Activated CD8-positive, alpha-beta memory T cell treated with anti-CD3 and anti-CD28 coated beads, Interleukin-2, amount 50 U/mL, for 24 hours (primary cell): Measurements from ENCODE around the gene SHANK2.
"Not testable (repeated sequence)": the region's sequence is repeated elsewhere in the genome, so short reads cannot be mapped to it uniquely, and the experiment has no call there.

ENCODE experiments used
- DNase-seq: peaks from one replicate; pipeline ENCODE4 v3.0.0-alpha.2; 2020; ENCODE audit errors: extremely low read depth

Gene SHANK2

DNA sequence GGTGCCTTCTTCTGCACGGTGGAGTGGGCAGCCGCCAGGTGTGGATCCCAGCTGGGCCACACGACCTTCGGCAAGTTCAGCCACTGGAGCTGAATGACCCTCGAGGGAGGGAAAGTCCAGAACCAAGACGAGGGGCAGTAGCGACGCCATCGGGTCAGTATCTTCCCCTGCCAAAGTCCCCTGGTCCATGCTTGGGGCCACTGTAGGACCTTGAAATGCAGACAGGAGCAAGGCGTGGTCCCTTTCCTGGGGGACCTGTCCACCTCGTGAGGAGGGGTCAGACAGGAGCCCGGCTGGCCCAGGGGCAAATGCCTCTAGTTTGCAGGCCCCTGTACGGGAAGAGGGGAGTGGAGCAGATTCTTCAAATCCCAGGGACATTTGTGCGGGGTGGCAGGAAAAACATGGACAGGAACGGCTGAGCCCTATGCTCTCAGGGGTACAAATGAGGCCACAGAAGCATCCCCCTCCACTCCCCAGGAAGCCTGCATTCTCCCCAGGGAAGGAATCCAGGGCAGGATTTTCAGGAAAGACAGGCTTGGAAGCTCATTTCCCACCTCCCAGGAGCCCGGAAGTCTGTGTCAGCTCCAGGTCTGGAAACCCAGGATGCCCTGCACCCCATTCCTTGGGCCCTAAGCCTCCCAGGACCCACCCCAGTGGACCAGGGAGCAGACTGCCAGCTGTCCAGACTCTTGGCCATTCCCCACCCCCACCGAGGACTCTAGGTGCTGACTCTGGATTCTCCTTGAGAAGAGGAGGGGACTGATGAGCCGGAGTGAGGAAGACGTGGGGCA is 6.6 kb downstream of the SHANK2 start:
- DNase-seq = no peak

DNA sequence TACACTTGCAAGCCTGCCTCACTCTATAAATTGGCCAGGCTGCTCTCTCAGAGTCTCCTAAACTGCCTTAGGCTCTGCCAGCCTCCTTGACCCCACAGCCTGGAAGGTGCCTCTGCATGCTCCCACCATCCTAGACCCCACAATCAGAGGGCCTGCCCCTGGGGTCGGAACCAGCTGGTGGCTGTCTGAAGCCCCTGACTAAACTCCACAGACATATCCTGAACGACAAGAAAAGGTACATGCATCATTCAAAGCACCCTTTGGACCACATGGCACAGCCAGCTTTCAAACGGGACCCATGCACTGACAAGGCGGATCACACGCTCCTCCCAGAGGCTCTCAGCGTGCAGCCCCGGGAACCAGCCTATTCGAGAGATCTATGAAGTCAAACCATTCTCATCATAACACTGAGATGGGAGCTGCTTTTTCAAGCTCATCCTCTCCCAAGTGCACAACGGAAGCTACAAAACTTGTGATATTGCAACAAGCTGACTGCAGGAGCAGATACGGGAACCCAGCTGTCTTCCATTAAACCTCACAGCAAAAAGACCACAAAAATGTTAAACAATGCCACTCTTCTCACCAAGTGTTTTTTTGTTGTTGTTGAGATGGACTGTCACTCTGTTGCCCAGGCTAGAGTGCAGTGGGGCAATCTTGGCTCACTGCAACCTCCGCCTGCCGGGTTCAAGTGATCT is 8.1 kb downstream of the SHANK2 start:
- DNase-seq = no peak

DNA sequence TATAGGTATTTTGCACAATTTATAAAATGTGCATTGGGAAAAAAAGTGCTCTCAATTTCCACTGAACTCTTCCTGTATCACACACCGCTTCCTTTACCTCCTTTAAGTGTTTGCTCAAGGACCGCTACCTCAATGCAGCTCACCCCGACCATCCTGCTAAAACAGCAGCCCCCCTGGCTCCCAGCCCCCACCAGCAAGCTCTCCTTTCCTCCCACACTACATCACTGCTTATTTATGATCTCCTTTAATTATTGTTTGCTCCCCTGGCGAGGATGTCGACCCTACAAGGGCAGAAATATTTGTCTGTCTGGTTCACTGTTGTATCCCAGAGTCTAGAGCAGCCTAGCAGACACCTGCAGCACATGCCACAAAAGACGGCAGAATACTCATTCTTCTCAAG is 10.0 kb downstream of the SHANK2 start:
- DNase-seq = no peak

DNA sequence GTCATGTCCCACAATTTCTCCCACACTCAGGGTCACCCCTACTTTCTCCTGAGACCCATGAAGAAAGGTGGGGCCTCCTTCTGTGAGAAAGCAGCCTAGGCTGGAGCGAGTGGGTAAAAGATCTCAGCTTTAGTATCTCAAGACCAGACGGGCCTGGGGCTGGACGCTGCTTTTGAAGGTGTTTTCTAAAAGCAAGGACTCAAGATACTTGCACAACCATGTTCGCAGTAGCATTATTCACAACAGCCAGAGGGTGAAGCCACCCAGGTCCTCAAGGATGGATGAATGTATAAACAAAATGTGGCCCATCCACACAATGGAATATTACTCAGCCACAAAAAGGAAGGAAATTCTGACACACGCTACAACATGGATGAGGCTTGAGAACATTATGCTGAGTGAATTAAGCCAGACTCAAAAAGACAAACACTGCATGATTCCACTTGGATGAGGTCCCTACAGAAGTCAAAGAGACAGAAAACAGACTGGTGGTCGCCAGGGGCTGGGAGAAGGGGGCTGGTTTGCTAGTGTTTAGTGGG is 10.6 kb downstream of the SHANK2 start:
- DNase-seq = no peak

DNA sequence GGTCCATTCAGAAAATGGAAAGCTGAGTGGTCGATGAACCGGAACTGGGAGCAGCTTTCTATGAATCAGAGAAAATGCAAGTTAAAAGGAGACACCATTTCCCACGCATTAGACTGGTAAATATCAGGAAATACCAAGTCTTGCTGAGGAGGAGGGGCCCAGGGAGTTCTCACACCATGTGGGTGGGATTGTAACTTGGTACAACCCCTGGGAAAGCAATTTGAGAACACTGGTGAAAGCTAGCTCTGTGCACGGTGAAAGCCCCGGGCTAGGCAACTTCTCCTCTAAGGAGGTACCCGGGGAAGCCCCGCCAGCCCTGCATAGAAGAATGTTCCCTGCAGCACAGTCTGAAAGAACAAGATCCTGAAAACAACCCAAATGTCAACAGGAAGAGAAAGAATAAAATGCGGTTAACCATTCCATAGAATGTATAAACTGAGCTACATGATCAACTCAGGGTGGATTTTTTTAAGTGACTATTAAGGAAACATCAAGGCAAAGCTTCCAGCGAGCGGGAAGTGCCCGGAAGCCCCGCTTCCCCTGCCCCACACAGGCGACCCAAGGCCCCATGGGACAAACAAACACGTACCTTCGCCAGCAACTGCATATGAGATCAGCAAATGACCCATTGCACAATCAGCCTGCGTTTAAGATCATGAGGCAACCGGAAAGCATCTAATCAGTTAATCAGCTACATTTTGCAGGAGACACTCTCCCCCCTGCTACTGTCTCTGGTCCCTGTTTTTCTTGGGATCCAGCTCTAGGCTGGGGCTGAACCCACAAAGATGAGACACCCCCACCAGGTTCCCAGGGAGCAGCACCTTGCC is 11.3 kb downstream of the SHANK2 start:
- DNase-seq = no peak

DNA sequence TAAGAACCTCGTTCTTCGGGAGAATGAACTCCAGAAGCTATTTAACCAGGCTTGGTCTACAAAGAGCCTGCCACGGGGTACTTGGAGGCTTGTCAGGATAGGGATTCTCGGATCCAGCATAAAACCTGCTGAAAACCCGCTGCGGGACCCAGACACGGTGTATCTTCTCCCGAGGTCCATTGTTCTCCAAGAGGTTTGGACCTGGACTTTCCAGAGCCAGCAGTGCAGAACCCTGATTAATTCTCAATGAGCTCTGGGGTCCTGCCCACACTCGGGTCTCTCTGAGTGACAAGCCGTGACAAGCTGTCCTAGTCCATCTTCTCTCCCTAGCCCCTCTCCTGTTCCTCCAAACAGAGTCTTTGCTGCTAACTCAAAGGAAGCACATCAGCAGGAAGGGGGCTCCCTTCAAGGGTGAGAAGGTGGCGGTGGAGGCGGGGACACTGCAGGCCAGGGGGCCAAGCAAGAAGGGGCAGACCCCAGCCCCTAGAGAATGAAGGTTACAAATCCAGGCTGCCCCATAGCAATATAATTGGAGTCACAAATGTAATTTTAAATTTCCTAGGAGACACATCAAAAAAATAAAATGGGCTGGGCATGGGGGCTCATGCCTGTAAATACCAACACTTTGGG is 12.2 kb downstream of the SHANK2 start:
- no peak for DNase-seq

DNA sequence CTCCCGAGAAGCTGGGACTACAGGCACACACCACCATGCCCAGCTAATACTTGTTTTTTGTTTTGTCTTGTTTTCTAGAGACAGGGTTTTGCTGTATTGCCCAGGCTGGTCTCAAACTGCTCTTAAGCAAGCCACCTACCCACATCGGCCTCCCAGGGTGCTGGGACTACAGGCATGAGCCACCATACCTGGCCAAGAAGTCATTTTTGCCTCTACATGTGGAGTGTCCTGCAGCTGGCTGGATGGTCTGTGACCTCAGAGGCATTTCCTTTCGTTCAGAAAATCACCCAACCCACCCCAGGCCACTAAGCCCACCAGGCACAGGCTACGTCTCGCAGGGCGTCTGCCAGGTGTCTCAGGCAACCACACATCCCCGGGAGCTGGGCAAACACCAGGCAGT is 12.8 kb downstream of the SHANK2 start:
- no peak for DNase-seq

DNA sequence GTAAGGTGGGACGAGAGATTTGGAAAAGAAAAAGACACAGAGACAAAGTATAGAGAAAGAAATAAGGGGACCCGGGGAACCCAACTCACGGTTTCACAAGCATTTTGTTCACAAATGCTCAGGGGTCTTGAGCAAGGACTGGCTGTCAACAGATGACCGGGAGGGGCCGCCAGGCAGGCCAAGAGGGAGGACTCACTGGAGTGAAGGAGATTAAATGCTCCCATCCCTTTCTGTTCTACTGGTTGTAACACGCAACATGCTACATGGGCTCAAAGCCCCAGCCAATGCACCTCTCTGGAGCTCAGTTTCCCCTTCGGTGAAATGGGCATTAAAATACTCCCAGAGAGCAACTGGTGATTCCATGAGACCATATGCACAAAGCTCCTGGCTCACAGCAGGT is 13.4 kb downstream of the SHANK2 start:
- DNase-seq = no peak

DNA sequence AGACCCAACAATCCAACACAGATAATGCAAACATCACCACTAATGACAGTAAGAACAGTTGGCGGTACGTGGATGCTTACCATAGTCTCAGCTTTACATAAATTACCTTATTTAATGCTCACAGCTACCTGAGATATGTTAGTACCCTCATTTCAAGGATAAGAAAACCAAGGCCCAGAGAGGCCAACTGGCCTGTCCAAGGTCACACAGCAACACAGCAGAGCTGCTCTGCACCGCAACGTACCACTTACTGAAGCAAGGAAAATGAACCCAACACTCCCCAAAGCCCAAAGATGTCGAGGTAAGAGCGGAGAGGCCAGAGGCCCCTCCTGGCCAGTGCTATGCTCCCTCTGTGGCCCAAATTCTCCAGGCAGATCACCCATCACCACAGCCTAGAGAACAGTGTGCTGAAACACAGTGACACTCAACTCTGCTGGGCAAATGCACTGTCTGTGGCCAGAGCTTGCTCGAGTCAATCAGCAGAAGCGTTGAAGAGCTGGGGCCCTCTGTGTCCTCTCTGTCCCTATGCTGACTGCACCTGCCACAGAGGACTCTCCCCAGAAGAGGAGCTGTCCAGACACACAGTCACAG is 14.0 kb downstream of the SHANK2 start:
- no peak for DNase-seq

DNA sequence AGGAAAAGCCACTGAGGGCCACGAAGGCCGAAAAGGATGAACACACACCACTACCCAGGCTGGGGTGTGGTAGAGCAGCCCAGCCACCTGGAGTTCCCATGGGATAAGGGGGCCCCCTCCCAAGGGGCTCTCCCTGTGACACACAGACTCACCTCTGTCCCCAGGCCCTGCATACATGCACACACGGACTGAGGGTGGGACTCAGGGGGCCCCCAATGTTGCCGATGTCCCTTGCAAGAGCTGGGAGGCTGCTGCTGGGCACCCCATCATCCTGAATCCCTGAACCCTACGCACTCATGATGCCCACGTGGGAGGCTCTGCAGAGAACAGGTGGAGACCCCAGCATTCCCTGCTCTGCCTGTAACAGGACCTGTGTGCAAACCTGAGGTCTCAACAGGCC is 14.5 kb downstream of the SHANK2 start:
- no peak for DNase-seq

DNA sequence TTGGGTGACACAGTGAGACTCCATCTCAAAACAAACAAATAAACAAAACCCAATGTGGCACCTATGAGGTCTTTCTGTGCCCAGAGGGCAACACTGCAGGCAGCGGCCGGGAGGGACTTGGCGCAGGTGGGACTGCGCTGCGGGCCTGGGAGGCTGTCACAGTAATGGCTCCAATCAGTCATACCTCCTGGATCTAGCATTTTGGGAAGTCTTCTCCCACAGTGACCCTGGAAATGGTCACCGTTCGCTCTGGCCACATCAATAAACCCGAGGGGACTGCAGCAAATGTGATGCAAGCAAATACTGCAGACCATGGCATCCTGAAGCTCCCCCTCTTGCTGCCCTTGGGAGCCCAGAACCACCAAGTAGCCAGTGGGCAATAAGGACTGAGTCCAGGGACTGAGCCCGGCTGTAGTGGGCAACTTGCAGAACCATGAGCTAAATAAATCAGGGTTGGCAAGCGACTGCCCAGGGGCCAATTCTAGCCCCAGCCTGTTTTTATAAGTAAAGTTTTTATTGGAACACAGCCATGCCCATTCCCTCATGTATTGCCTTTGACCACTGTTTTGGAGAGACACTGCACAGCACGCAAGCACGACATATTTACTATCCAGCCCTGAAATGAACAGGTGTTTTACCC is 15.4 kb downstream of the SHANK2 start:
- no peak for DNase-seq

DNA sequence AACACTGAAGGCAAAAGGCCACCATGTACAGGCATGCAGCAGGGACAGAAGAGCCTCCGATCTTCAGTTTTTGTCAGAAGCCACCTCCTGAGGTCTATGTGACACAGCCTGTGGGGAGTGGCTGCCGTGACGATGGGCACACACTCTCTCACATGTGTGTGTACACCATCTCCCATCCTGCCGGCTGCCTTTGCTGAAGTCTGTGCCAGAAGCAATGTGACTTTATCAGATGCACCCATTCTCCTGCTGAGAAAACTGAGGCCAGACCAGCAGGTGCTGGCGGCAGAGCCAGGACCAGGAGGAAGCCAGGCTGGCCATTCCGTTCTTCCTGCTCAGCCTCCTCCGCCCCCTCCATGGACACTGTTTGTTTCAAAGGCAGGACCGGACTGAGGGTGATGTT is 16.7 kb downstream of the SHANK2 start:
- no peak for DNase-seq

DNA sequence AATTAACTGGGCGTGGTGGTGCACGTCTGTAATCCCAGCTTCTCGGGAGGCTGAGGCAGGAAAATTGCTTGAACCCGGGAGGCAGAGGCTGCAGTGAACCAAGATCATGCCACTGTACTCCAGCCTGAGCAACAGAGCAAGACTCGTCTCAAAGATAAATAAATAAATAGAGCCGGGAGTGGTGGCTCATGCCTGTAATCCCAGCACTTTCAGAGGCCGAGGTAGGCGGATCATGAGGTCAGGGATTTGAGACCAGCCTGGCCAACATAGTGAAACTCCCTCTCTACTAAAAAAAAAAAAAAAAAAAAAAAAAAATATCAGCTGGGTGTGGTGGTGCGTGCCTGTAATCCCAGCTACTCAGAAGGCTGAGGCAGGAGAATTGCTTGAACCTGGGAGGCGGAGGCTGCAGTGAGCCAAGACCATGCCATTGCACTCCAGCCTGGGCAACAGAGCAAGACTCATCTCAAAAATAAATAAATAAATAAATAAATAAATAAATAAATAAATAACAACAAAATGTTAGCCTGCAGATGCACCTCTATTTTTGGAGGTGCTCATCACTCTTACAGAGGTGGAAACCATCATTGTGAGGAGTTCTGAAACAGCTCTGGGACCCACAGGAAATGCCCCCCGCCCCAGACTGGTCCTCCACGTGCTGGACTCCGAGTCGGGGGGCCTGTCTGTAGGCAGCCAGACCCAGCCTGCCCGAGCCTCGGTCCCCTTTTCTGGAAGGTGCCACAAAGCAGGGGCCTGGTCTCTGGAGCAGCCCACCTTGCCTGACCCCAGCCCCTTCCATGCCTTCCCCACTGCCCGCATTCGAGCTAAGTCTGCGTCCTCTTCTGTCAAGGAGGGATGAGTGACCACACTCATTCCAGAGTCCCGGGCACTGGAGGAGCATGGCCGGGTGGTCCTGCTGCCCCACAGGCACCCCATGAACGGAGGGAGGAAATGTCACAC is 18.2 kb downstream of the SHANK2 start:
- not testable (repeated sequence) for DNase-seq

DNA sequence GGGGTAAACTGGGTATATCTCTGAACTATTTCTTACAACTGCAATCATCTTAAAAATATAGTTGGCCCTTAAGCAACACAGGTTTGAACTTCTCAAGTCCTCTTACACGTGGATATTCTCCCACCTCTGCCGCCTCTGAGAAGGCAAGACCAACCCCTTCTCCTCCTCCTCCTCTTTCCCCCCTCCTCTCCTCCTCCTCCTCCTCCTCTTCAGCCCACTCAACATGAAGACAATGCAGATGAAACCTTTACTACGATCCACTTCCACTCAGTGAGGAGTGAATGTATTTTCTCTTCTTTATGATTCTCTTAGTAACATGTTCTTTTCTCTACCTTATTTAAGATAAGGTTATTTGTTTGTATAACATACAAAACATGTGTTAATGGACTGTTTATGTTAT is 20.0 kb downstream of the SHANK2 start:
- no peak for DNase-seq

DNA sequence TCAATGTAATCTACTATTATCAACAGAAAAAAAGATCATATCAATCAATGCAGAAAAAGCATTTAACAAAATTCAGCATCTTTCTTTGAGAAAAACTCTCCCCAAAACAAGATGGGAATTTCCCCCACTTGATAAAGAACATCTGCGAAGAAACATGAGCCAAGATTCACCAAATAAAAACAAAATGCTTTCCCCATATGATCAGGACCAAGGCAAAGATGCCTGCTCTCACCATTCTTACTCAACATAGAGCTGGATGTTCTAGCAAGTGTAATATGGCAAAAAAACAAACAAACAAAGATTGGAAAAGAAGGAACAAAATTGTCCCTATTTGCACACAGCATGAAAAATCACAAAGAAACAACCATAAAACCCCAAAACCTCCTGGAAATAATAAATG is 23.4 kb downstream of the SHANK2 start:
- no peak for DNase-seq

DNA sequence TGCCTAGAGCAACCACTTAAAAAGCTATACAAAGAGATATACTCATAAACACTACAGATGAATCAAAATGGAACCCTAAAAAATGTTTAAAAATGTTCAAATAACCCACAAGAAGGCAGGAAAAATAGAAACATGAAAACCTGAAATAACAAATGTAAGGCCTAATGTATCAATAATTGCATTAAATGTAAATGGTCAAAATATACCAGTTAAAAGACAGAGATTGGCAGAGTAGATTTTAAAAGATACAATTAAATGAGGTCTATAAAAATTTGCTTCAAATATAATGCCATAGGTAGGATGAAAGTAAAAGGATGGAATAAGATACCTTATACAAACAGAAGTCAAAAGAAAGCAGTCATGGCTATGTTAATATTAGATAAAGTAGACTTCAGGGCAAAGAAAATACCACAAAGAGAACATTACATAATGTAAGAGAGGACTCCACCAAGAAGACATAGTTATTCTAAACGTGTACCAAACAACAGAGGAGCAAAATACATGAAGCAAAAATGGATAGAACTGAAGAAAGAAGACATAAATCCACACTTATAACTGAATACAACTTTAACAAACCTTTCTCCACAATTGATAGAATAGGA is 25.2 kb downstream of the SHANK2 start:
- no peak for DNase-seq

DNA sequence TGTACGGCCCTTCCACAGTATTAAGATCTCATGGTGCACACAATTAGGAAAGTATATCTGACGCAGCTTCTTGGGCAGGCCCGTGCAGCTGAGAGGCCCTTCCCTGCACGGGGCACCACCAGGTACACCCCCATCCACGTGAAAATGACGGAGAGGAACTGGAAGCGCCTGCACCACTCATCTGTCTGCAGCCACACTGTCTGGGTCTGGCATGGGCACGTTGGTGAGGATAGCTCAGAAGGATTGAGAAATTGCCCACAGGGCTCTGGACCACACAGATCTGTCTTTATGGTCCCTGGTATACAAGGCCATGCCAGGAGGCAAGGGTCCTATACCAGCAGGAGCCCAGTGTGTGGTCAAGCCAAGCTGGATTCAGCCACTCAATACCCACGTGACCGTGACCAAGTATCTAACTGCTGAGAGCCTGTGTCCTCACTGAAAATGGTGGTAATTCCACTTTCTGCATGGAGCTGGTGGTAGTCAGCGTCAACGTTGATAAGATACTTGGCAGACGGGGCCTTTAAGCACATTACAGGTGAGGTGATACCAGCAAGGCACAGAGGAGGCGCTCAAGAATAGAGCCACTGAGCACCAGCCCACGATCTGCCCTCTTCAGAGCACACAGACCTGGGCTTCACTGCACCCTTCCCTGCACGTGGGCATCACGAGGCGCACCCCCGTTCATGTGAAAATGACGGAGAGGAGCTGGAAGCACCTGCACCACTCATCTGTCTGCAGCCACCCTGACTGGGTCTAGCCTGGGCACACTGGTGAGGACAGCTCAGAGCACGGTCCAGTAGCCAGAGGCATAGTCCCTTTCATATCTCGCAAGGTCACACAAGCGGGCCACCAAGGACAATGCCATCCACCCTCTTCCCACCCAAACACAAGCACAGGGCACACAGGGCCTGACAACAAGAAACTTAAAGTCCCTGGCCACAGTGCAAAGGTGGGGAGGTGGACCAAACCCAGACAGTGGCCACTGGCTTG is 28.4 kb downstream of the SHANK2 start:
- no peak for DNase-seq

DNA sequence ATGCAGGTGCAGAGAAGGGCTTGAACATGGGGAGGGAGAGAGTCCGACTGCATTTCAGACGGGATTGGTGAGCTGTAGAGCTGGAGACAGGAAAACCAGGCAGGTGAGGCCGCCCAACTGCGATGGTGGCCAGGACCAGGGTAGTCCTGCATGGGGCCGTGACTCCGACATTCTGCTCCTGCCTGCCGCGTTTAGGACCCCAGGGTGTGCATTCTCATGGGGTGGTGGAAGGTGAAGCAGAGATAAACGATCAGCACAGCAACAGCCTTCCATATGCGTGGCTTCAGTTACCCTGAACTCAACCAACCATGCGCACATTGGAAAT is 29.3 kb downstream of the SHANK2 start:
- DNase-seq = no peak
